Measurements from ENCODE around the gene ACTRT3. TPM values are rescaled to one million over a fixed set of nuclear protein-coding genes. Genes with fewer than 3 reads are reported as not detected.

The ACTRT3 gene
- total RNA-seq, 1 donor from 2014 or later: 3.7 TPM

DNA sequence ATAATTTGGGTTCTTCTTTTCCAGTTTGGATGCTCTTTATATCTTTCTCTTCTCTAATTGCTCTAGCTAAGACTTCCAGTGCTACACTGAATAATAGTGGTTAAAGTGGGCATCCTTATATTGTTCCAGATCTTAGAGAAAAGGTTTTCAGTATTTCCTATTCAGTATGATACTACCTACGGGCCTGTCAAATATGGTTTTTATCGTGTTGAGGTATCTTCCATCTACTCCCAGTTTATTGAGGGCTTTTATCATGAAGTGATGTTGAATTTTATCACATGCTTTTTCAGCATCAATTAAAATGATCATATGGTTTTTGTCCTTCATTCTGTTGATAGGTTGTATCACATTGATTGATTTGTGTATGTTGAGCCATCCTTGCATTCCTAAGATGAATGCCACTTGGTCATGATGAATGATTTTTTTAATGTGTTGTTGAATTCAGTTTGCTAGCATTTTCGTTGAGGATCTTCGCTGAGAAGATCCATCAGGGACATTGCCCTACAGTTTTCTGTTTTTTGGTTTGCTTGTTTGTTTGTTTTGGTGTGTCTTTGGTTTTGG lies 46.3 kb upstream of the ACTRT3 start:
- no peak overlapping the region for H3K9ac ChIP-seq (ENCODE audit: low read length)
- no peak overlapping the region for H2AFZ ChIP-seq (ENCODE audit: low read depth, low read length)
- H3K4me3 Mint-ChIP-seq (ENCODE audit: unreplicated experiment): no peak overlapping the region
- no peak overlapping the region for H3K4me3 ChIP-seq (ENCODE audit: insufficient read depth, low read depth, low read length)
- no peak overlapping the region for H3K27ac ChIP-seq (ENCODE audit: low read depth, low read length)
- H3K4me1 ChIP-seq (ENCODE audit: insufficient read depth, low read length): peaks cover 26% of the 10 kb centered on the region
- no peaks in the 10 kb centered on the region for H3K27me3 ChIP-seq (ENCODE audit: insufficient read depth, low read length)
- TF ChIP-seq EZH2 (IDR thresholded peaks at IDR 0.05; ENCODE audit: insufficient read depth, low read length): no peak
- TF ChIP-seq CTCF (IDR thresholded peaks at IDR 0.05; ENCODE audit: insufficient read depth, low read depth, low read length): no peak
- H3K79me2 ChIP-seq (ENCODE audit: insufficient read depth, low read length): no peaks in the 10 kb centered on the region
- DNase-seq (ENCODE audit: low read depth): no peak
- H3K27ac Mint-ChIP-seq (ENCODE audit: unreplicated experiment): no peak overlapping the region
- H4K20me1 ChIP-seq (ENCODE audit: insufficient read depth, low read length): no peaks in the 10 kb centered on the region
- no peak for FAIRE-seq
- no peak overlapping the region for H3K4me2 ChIP-seq (ENCODE audit: low read length)
- H3K9me3 ChIP-seq (ENCODE audit: insufficient read depth, low read depth, low read length): no peaks in the 10 kb centered on the region
- peaks cover 13% of the 10 kb centered on the region for H3K4me1 Mint-ChIP-seq (ENCODE audit: low read depth, unreplicated experiment)
- H3K9me3 Mint-ChIP-seq (ENCODE audit: unreplicated experiment): peaks cover 20% of the 10 kb centered on the region
- peaks cover 4% of the 10 kb centered on the region for H3K27me3 Mint-ChIP-seq (ENCODE audit: low read depth, unreplicated experiment)
- H3K36me3 ChIP-seq (ENCODE audit: insufficient read depth, low read length): no peaks in the 10 kb centered on the region
- no peaks in the 10 kb centered on the region for H3K36me3 Mint-ChIP-seq (ENCODE audit: low read depth, unreplicated experiment)

- H3K4me3 ChIP-seq (ENCODE audit: insufficient read depth, low read depth, low read length): peak overlapping the region; percentile 6
- no peak overlapping the region for H3K27ac Mint-ChIP-seq (ENCODE audit: unreplicated experiment)
These were observed 44.6 kb upstream of the ACTRT3 start for GRCh38 chr3:169813757-169814517.

More at GRCh38 chr3:169813757-169814517, 44.6 kb upstream of the ACTRT3 start:
- Histone ChIP-seq H3K27ac (ENCODE audit: low read depth, low read length) (no peak overlapping the region), H3K36me3 (ENCODE audit: insufficient read depth, low read length) (no peaks in the 10 kb centered on the region), H3K27me3 (ENCODE audit: insufficient read depth, low read length) (no peaks in the 10 kb centered on the region), H3K79me2 (ENCODE audit: insufficient read depth, low read length) (no peaks in the 10 kb centered on the region), H3K9ac (ENCODE audit: low read length) (no peak overlapping the region), H2AFZ (ENCODE audit: low read depth, low read length) (peak overlapping the region; percentile 99), H4K20me1 (ENCODE audit: insufficient read depth, low read length) (no peaks in the 10 kb centered on the region), H3K4me1 (ENCODE audit: insufficient read depth, low read length) (peaks cover 26% of the 10 kb centered on the region), H3K4me2 (ENCODE audit: low read length) (peak overlapping the region; percentile 87), H3K9me3 (ENCODE audit: insufficient read depth, low read depth, low read length) (no peaks in the 10 kb centered on the region)
- H3K36me3 Mint-ChIP-seq (ENCODE audit: low read depth, unreplicated experiment): no peaks in the 10 kb centered on the region
- H3K9me3 Mint-ChIP-seq (ENCODE audit: unreplicated experiment): peaks cover 20% of the 10 kb centered on the region
- H3K27me3 Mint-ChIP-seq (ENCODE audit: low read depth, unreplicated experiment): peaks cover 4% of the 10 kb centered on the region
- no peak for FAIRE-seq
- no peak overlapping the region for H3K4me3 Mint-ChIP-seq (ENCODE audit: unreplicated experiment)
- TF ChIP-seq EZH2 (IDR thresholded peaks at IDR 0.05; ENCODE audit: insufficient read depth, low read length) (no peak), CTCF (IDR thresholded peaks at IDR 0.05; ENCODE audit: insufficient read depth, low read depth, low read length) (peak; percentile 2)
- H3K4me1 Mint-ChIP-seq (ENCODE audit: low read depth, unreplicated experiment): peaks cover 13% of the 10 kb centered on the region
- DNase-seq (ENCODE audit: low read depth): no peak
